Fibroblast of pulmonary artery (primary cell): ENCODE measurements around the gene TTC22.

ENCODE experiments used
- DNase-seq: peaks from one replicate; pipeline ENCODE4 v3.0.0-alpha.2; 2010; ENCODE audit warnings: low read depth
- H3K4me3 ChIP-seq: replicated peaks from 2 replicates; pipeline ENCODE4 v1.5.1; 2011; ENCODE audit warnings: low read depth, mild to moderate bottlenecking, control low read depth, low read length, moderate library complexity
- CTCF ChIP-seq: IDR thresholded peaks from 2 replicates; pipeline ENCODE4 v1.5.1; 2011; ENCODE audit warnings: mild to moderate bottlenecking, control low read depth, low read length, inconsistent platforms; ENCODE audit errors: missing control alignments

TTC22 gene

GRCh38 chr1:54774820-54775498, 26.2 kb downstream of the TTC22 start:
- H3K4me3 ChIP-seq = no peak overlapping the region
- DNase-seq = peak; percentile 28
- TF ChIP-seq CTCF = no peak

- no peak for DNase-seq
- no peak overlapping the region for H3K4me3 ChIP-seq
- TF ChIP-seq CTCF = no peak
Measured at GRCh38 chr1:54772951-54773350, 28.2 kb downstream of the TTC22 start.

- DNase-seq = peak; percentile 12
- H3K4me3 ChIP-seq = no peak overlapping the region
- no peak for TF ChIP-seq CTCF
Measured at GRCh38 chr1:54768093-54768492, 33.0 kb downstream of the TTC22 start.

GRCh38 chr1:54767526-54767925, 33.6 kb downstream of the TTC22 start:
- TF ChIP-seq CTCF = no peak
- H3K4me3 ChIP-seq = no peak overlapping the region
- no peak for DNase-seq

GRCh38 chr1:54766726-54767125, 34.4 kb downstream of the TTC22 start:
- no peak for DNase-seq
- H3K4me3 ChIP-seq = no peak overlapping the region
- TF ChIP-seq CTCF = no peak

GRCh38 chr1:54764922-54765561, 36.1 kb downstream of the TTC22 start:
- peak overlapping the region; percentile 60 for H3K4me3 ChIP-seq
- TF ChIP-seq CTCF = no peak
- DNase-seq = no peak
